Lower leg skin (tissue), 4 donors: ENCODE measurements around the gene IFI44. TPM values are rescaled to one million over a fixed set of nuclear protein-coding genes. Genes with fewer than 3 reads are reported as not detected.

Experiments
- DNase-seq, 2 donors: peaks; one replicate each; pipeline ENCODE4 v3.0.0-alpha.2; 2019; ENCODE audit warnings: low spot score in 2 of 2
- H3K4me3 ChIP-seq: fragments of 200-600 bp; sonication (generic); 2 replicates; pipeline ENCODE4 v1.5.1; 2017; ENCODE audit warnings: mild to moderate bottlenecking, low read depth; ENCODE audit not compliant: poor library complexity, severe bottlenecking
- POLR2A ChIP-seq, 2 donors: fragments of 450-650 bp; IDR thresholded peaks; one replicate each; pipeline ENCODE4 v1.6.1; 2016 to 2017; ENCODE audit warnings: antibody characterized with exemption in 2 of 2, mild to moderate bottlenecking in 1 of 2, moderate library complexity in 1 of 2
- WGBS, 2 donors: methylation state at CpG; one replicate each; pipeline ENCODE4 v1.1.5; 2018; 5-methylcytosine and 5-hydroxymethylcytosine counted together
- intact Hi-C: fragments of 100-400 bp; cut with DNase I; formaldehyde crosslinking; loops from one replicate; pipeline ENCODE4 v1.15.0; 2023; ENCODE audit warnings: low total_unique reads
- total RNA-seq, 4 donors: library from RNA; depleted of rRNA; stranded (reverse); fragments of >200 nt; gene quantifications; one replicate each; pipeline ENCODE4 v1.1.0, GENCODE V29; 2016
- TF ChIP-seq, protein P1 (sequence below), 3 donors: fragments of 450-650 bp; IDR thresholded peaks; one replicate each; pipeline ENCODE4 v1.5.1; 2016; ENCODE audit warnings: antibody characterized with exemption in 3 of 3, mild to moderate bottlenecking in 3 of 3, moderate library complexity in 2 of 3

Gene IFI44
- total RNA-seq, 4 donors from 2014 or later: 4.4 to 13.1 (median 5.2) TPM

DNA sequence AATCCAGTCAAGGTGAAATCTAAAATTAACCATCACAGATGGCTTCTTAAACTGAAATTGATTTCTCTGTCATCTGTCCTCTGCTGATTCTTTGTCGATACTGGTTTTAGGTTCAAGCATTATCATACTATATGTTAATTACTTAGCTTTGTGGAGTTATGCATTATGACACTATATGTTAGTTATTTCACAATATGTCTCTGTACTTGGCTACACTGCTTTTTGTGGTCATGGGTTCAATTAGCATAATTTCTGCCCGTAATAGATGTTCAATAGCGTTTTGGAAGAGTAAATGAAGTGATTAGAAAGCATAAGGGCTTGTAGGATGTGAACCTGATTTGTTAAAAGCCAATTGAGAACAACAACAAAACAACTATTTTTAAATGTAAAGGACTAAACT lies 28.2 kb downstream of the IFI44 start:
- no peak overlapping the region for H3K4me3 ChIP-seq
- 72 to 83% methylated on average over 3 of the region's 3 CpGs for WGBS, 2 donors
- intact Hi-C loops: loop anchor here (10.0 kb wide), 1 partner anchor 543 kb away; no protein-coding TSS in a partner anchor
- no peak for TF ChIP-seq POLR2A (IDR thresholded peaks at IDR 0.05)
- TF ChIP-seq, protein P1, sequence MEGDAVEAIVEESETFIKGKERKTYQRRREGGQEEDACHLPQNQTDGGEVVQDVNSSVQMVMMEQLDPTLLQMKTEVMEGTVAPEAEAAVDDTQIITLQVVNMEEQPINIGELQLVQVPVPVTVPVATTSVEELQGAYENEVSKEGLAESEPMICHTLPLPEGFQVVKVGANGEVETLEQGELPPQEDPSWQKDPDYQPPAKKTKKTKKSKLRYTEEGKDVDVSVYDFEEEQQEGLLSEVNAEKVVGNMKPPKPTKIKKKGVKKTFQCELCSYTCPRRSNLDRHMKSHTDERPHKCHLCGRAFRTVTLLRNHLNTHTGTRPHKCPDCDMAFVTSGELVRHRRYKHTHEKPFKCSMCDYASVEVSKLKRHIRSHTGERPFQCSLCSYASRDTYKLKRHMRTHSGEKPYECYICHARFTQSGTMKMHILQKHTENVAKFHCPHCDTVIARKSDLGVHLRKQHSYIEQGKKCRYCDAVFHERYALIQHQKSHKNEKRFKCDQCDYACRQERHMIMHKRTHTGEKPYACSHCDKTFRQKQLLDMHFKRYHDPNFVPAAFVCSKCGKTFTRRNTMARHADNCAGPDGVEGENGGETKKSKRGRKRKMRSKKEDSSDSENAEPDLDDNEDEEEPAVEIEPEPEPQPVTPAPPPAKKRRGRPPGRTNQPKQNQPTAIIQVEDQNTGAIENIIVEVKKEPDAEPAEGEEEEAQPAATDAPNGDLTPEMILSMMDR (IDR thresholded peaks at IDR 0.05): no peak
- no peak for DNase-seq

DNA sequence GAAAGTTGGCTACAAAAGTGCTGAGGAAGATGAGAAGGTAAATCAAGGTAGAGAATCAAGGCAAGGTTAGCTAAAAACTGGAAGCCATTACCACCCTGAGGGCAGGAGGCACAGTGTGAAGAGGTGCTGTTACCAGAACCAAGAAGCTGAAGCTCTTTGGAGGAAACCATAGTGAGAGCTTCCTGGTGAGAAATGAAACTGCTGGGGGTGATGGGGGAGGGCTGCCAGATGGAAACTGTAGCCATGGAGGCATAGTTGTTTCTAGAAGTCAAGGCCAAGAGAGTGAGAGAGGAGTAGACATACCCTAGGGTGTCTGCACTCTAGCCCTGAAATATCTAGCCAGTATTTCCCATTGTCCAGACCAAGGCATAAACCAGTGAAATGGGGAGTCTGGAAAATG lies 28.7 kb downstream of the IFI44 start:
- intact Hi-C loops: loop anchor here (10.0 kb wide), 1 partner anchor 544 kb away; no protein-coding TSS in a partner anchor
- no peak overlapping the region for H3K4me3 ChIP-seq
- no peak for TF ChIP-seq POLR2A (IDR thresholded peaks at IDR 0.05)
- TF ChIP-seq, protein P1 (IDR thresholded peaks at IDR 0.05): no peak
- DNase-seq: no peak

DNA sequence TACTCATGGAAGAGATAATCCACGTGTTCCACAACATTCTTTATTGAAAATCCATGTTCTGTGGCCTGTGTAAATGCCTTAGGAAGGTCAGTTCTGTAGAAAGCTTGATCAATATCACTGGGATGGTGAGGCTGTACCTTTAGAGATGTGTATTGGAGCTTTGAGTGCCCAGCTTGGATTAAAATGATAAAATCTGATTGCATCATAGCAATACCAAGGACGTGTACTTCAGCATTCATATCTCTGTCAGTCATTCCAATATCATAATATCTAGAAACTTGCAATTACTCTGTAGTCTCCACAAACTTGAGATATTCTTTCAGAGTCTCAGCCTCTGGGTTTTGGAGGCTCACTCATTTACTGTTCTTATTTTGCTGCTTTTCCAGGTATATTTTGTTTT lies 31.6 kb downstream of the IFI44 start:
- TF ChIP-seq, protein P1 (IDR thresholded peaks at IDR 0.05): no peak
- no peak for TF ChIP-seq POLR2A (IDR thresholded peaks at IDR 0.05)
- no peak overlapping the region for H3K4me3 ChIP-seq
- 70 to 72% methylated on average over 2 of the region's 2 CpGs for WGBS, 2 donors
- intact Hi-C loops: no loop called here
- DNase-seq: no peak

DNA sequence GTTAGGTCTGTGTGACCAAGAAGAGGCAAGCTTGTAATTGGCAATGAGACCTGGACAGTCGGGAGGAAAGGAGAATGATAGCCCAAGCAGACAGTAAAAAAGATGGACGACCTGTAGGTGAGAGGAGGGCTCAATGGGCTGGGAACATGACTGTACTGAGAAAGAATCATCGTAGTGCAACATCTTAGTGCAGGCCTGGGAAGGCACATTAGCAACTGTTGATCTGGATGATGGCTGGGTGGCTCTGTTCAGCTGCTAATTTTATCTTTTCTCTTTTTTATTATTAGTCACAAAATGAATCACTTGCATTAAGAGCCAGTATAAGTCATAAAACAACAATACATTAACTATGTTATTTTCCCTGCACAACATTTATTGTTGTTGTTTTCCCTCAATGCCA lies 32.9 kb downstream of the IFI44 start:
- intact Hi-C loops: no loop called here
- no peak for DNase-seq
- no peak for TF ChIP-seq POLR2A (IDR thresholded peaks at IDR 0.05)
- TF ChIP-seq, protein P1 (IDR thresholded peaks at IDR 0.05): no peak
- no peak overlapping the region for H3K4me3 ChIP-seq
- 58 to 67% methylated on average over 3 of the region's 3 CpGs for WGBS, 2 donors

DNA sequence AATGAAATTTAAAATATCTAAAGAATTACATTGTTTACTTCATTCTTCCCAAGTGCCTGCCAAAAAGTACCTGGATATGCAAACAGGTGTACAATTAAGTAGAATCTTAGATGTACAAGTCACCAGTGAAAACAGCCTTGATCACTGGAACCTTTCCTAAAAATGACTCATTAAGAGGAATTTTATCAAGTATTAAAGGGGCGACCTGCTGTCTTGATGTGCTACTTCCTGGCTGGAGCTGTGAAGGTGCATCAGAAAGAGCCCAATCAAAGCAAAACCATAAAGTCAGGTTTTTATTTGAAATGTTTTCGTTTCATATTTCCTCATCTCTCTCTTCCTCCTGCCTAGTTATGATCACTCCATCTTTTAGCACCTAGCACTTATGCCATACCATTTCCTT lies 33.4 kb downstream of the IFI44 start:
- intact Hi-C loops: no loop called here
- DNase-seq: no peak
- no peak for TF ChIP-seq POLR2A (IDR thresholded peaks at IDR 0.05)
- TF ChIP-seq, protein P1 (IDR thresholded peaks at IDR 0.05): no peak
- WGBS, 2 donors: 59 to 64% methylated on average over 2 of the region's 2 CpGs
- H3K4me3 ChIP-seq: no peak overlapping the region

DNA sequence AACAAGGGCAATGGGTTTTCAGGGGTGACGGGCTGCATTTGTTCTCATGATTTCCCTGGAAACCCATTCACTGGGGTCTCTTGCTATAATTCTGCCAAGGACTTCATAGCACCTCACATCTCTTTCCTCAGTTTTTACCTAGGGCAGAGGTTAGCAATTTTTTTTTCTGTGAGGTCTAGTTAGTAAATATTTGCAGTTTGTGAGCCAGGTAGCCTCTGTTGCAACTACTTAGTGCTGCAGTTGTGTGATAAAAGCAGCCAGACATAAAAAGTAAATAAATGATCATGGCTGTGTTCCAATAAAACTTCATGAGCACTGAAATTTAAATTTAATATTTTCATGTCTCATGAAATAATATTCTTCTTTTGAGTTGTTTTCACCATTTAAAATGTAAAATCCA lies 37.7 kb downstream of the IFI44 start:
- 95 to 100% methylated on average over 1 of the region's 1 CpG for WGBS, 2 donors
- TF ChIP-seq, protein P1 (IDR thresholded peaks at IDR 0.05): no peak
- no peak for TF ChIP-seq POLR2A (IDR thresholded peaks at IDR 0.05)
- H3K4me3 ChIP-seq: no peak overlapping the region
- intact Hi-C loops: no loop called here
- no peak for DNase-seq
